ACC112 (cell line): ENCODE data around the gene FUT7.

Source experiments
- H2AFZ ChIP-seq: fragments of 200-600 bp; sonication (generic); one replicate; pipeline ENCODE4 v1.6.0; 2017; ENCODE audit warnings: antibody characterized with exemption, low read length; ENCODE audit not compliant: unreplicated experiment
- H3K27ac ChIP-seq: fragments of 200-600 bp; sonication (generic); 2 replicates; pipeline ENCODE4 v1.5.1; 2014; ENCODE audit warnings: low read depth, mild to moderate bottlenecking, antibody characterized with exemption, low read length, moderate library complexity
- H3K27me3 ChIP-seq: fragments of 200-600 bp; sonication (generic); 2 replicates; pipeline ENCODE4 v1.6.1; 2014; ENCODE audit warnings: mild to moderate bottlenecking, antibody characterized with exemption, low read length, moderate library complexity, mixed read lengths; ENCODE audit not compliant: insufficient read depth
- H3K36me3 ChIP-seq: fragments of 200-600 bp; sonication (generic); 2 replicates; pipeline ENCODE4 v1.6.1; 2016; ENCODE audit warnings: mild to moderate bottlenecking, antibody characterized with exemption, low read length, moderate library complexity, mixed read lengths; ENCODE audit not compliant: insufficient read depth
- H3K4me1 ChIP-seq: fragments of 200-600 bp; sonication (generic); one replicate; pipeline ENCODE4 v1.6.1; 2016; ENCODE audit warnings: low read length, mixed read lengths; ENCODE audit not compliant: insufficient read depth, unreplicated experiment, control insufficient read depth
- H3K4me3 ChIP-seq: fragments of 200-600 bp; sonication (generic); 2 replicates; pipeline ENCODE4 v1.5.1; 2014; ENCODE audit warnings: mild to moderate bottlenecking, low read depth, low read length
- H3K79me2 ChIP-seq: fragments of 200-600 bp; sonication (generic); one replicate; pipeline ENCODE4 v1.6.0; 2016; ENCODE audit warnings: low read length; ENCODE audit not compliant: control insufficient read depth, unreplicated experiment, insufficient read depth

FUT7 gene

DNA sequence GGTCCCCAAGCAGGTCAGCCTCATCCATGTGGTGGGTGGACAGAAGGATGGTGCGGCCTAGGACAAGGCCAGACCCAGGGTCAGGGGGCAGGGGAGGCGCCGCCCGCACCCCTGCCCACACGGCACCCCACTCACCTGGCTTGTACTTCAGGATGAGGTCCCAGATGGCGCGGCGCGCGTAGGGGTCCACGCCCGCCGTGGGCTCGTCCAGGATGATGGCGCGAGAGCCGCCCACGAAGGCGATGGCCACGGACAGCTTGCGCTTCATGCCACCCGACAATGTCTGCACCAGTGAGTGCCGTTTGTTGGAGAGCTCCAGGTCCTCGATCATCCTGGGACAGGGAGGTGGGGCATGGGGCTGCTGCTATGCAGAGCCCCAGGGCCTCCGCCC lies 16.4 kb downstream of the FUT7 start:
- no peak overlapping the region for H3K4me3 ChIP-seq
- H3K4me1 ChIP-seq = no peaks in the 10 kb centered on the region
- no peak overlapping the region for H2AFZ ChIP-seq
- peaks cover 43% of the 10 kb centered on the region; the same call in 1 of the 2 replicates for H3K36me3 ChIP-seq
- H3K27me3 ChIP-seq = no peaks in the 10 kb centered on the region
- H3K27ac ChIP-seq = no peak overlapping the region
- H3K79me2 ChIP-seq = no peaks in the 10 kb centered on the region

DNA sequence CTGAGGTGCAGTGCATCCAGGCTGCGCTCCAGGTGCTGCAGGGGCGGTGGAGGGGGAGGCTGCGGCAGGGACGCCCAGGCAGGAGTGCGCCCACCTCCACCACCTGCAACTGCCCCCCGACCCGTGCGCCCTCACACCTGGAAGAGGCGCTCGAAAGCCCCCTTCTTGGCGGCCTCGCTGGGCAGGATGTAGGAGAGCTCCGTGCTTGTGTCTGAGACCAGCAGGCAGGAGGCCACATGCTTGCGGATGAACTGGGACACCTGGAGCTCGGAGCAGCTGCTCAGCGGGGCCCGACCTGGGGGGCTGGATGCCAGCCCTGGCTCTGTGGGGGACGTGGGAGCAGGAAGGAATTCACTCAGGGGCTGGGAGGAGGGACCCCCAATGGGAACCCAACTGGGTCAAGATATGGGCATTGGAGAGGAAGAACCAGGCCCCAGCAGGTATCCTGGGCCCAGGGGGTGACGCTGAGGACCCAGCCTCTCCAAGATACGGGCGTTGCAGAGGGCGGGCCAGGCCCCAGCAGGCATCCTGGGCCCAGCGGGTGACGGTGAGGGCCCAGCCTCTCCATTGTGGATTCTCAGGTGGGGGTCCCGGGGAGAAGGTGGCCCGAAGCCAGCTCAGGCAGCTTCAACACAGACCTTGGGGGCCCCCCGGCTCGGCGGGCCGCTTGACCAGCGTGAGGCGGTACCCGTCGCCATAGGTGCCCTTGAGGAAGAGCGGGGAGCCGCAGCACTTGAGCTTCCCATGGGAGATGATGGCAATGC lies 16.9 kb downstream of the FUT7 start:
- no peaks in the 10 kb centered on the region for H3K79me2 ChIP-seq
- H3K4me1 ChIP-seq = no peaks in the 10 kb centered on the region
- H3K36me3 ChIP-seq = peaks cover 43% of the 10 kb centered on the region; the same call in 1 of the 2 replicates
- H3K27me3 ChIP-seq = no peaks in the 10 kb centered on the region
- no peak overlapping the region for H2AFZ ChIP-seq
- no peak overlapping the region for H3K27ac ChIP-seq
- H3K4me3 ChIP-seq = no peak overlapping the region

DNA sequence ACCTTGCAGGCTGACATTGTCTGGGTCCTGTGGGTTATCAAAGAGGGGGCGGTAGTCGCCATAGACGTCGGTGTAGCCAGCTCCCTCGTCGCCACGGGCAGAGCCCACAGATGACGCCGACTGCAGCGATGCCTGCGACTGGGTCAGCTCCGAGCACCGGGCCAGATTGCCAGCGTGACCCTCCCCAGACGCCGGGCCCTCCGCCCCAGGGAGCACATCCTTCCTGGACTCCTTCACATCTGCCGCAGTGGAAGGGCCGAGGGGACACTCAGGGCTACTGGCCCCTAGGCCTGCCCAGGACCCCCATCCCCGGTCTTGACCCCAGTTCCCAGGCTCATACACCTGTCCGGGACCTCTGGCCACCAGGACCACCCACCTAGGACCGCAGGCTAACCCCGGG lies 17.7 kb downstream of the FUT7 start:
- Histone ChIP-seq H3K27ac (no peak overlapping the region), H3K4me1 (no peaks in the 10 kb centered on the region), H3K36me3 (peaks cover 43% of the 10 kb centered on the region; the same call in 1 of the 2 replicates), H3K27me3 (no peaks in the 10 kb centered on the region), H3K79me2 (no peaks in the 10 kb centered on the region), H2AFZ (no peak overlapping the region), H3K4me3 (no peak overlapping the region)

DNA sequence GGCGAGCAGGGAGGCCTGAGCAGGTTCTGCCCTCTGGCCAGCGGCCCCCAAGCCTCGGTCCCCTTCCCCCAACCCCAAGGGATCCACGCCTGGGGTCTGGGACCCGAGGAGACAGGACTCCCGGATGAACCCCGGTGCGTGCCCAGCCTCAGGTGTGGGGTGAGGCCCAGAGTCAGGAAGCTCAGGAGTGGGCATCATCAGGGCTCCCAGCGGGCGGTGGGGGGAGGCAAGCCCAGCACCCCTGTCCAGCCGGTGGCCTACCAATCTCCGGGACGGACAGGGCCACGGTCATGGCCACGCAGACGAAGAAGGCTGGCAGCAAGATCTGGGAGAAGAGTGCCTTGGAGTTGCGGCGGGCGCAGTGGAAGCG lies 18.3 kb downstream of the FUT7 start:
- H3K79me2 ChIP-seq = no peaks in the 10 kb centered on the region
- peaks cover 43% of the 10 kb centered on the region; the same call in 1 of the 2 replicates for H3K36me3 ChIP-seq
- no peak overlapping the region for H2AFZ ChIP-seq
- H3K4me1 ChIP-seq = no peaks in the 10 kb centered on the region
- no peak overlapping the region for H3K27ac ChIP-seq
- H3K27me3 ChIP-seq = no peaks in the 10 kb centered on the region
- no peak overlapping the region for H3K4me3 ChIP-seq

DNA sequence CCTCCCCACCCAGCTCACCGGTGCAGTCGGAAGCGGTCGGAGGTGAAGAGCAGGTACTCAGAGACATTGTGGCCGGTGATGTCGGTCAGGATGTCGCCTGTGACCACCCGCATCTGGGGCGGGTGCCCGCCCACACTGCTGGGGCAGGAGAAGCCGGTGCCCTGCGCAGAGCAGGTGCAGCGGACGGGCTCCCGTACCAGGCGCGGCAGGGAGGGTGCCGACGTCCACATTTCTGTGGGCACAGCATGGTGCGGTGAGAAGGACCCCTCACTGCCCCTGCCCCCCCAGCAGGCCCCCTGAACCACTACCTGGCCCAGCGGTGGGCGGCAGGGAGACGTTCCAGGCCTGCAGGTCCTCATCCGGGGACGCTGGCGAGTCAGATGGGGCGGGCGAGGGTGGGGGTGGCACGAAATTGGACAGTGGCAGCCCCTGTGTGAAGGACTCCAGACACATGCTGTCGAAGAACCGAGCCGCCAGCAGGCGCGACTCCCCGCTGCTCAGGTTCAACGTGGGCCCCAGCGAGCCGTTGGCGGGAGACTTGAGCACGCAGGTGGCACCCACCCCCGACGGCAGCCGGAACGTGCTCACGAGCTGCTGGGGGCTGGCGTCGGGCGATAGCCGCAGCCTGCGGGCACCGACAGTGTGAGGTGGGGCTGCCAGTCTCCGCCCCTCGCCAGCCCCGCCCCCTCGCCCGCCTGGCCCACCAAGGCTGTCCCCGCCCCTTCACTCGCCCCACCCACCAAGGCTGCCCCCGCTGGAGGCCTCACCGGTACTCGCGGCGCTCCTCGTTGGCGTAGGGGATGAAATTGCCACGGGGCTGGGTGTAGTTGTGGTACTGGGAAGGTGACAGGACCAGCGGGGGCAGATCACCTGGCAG lies 19.0 kb downstream of the FUT7 start:
- Histone ChIP-seq H3K4me3 (no peak overlapping the region), H3K27ac (no peak overlapping the region), H3K79me2 (no peaks in the 10 kb centered on the region), H3K36me3 (peaks cover 41% of the 10 kb centered on the region; the same call in 1 of the 2 replicates), H2AFZ (no peak overlapping the region), H3K27me3 (no peaks in the 10 kb centered on the region), H3K4me1 (no peaks in the 10 kb centered on the region)

DNA sequence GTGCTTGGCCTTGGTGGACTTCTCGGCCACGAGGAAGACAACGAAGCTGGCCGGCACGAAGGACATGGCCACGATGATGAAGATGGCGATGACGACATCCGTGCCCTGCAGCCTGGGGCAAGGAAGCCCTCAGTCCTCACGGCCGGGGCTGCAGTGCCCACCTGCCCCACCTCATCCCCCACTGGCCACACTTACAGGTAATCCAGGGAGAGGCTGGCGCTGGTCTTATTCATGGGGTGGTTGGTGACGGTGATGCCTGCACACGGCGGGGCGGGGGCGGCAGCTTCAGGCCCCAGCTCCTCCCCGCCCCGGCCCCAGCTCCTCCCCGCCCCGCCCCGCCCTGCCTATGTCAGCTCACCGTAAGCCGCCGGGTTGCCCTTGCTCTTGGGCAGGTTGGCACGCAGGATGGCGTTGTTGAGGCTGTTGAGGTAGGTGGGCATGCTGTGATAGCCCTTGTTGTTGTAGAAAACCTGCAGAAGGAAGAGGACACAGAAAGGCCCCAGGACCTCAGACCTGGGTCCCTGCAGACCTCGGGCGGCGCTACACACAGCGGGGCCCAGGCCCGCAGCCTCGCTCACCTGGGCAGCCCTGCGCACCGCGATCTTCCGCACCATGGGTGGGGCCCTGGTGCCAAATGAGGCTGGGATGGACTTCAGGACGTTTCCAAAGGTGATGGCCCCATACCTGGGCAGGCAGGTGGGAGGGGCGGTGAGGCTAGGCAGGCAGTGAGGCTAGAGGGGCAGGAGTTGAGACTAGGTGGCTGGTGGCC lies 19.8 kb downstream of the FUT7 start:
- no peak overlapping the region for H2AFZ ChIP-seq
- no peaks in the 10 kb centered on the region for H3K4me1 ChIP-seq
- H3K79me2 ChIP-seq = no peaks in the 10 kb centered on the region
- H3K4me3 ChIP-seq = no peak overlapping the region
- no peak overlapping the region for H3K27ac ChIP-seq
- H3K27me3 ChIP-seq = no peaks in the 10 kb centered on the region
- peaks cover 33% of the 10 kb centered on the region; the same call in 1 of the 2 replicates for H3K36me3 ChIP-seq

DNA sequence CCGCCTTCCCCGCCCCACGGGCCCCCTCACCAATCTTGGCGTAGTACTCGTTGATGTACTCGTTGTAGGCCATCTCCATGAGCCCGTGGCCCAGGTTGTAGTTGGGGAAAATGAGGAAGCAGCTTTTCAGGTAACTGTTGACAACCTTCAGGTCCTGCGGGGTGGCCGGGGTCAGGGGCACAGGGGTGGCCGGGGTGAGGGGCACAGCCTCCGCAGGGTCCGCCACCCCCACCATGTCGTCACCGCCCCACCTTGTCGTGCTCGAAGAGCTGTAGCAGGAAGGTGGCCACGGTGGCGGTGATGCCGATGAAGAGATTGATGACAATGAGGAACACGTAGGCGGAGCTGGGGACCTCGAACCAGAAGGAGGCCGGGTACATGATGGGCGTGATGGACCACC lies 20.7 kb downstream of the FUT7 start:
- H3K27ac ChIP-seq = no peak overlapping the region
- peaks cover 24% of the 10 kb centered on the region; the same call in 1 of the 2 replicates for H3K36me3 ChIP-seq
- no peak overlapping the region for H2AFZ ChIP-seq
- H3K27me3 ChIP-seq = no peaks in the 10 kb centered on the region
- no peaks in the 10 kb centered on the region for H3K4me1 ChIP-seq
- no peak overlapping the region for H3K4me3 ChIP-seq
- no peaks in the 10 kb centered on the region for H3K79me2 ChIP-seq

DNA sequence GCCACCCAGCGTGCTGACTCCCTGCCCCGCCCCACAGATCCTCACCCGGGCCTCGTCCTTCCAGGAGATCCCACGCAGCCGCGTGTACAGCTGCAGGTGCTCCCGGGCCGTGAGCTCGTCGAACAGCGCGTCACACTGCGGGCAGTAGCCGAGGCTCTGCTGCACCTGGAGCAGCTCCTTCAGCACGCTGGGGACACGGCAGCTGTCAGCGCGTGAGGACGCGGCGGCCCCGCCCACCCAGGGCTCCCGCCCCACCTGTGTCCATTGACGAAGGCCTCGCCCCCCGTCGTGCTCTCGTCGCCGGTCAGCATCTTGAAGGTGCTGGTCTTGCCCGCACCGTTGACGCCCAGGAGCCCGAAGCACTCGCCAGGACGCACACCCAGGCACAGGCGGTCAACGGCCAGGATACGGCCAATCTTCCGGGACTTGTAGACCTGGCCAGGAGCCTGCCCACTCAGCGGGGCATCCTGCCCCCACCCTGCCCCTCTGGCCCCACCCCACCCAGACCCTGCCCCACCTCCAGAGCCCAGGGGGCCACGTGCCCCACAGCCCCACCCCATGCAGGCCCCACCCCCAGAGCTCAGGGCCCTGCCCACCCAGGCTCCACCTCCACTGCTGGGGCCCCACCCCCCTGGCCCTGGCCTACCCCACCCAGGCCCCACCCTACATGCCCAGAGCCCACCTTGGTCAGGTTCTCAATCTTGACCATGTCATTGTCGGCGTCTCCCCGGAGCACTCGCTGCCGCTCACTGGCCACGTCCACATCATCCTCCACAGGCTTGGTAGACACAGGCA lies 21.8 kb downstream of the FUT7 start:
- H3K79me2 ChIP-seq = no peaks in the 10 kb centered on the region
- H3K27ac ChIP-seq = no peak overlapping the region
- H2AFZ ChIP-seq = no peak overlapping the region
- peaks cover 15% of the 10 kb centered on the region; the same call in 1 of the 2 replicates for H3K36me3 ChIP-seq
- H3K4me3 ChIP-seq = no peak overlapping the region
- no peaks in the 10 kb centered on the region for H3K4me1 ChIP-seq
- no peaks in the 10 kb centered on the region for H3K27me3 ChIP-seq

DNA sequence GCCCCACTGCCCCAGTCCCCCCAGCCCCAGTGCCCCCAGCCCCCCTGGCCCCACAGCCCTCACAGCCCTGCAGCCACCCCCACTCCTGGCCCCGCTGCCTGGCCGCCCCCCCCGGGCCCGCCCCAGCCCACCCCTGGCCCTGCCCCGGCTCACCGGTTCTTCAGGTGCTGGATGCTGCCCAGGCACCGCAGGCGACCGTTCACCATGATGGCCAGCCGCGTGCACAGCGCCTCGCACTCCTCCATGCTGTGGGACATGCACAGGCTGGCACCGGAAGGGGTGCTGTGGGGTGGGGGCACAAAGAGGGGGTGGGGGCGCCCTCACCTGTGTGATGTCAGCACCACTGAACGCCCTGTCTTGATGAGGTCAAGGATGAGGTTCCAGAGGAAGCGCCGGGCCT lies 22.7 kb downstream of the FUT7 start:
- Histone ChIP-seq H3K4me1 (no peaks in the 10 kb centered on the region), H3K27me3 (no peaks in the 10 kb centered on the region), H3K79me2 (no peaks in the 10 kb centered on the region), H3K27ac (no peak overlapping the region), H3K4me3 (no peak overlapping the region), H2AFZ (no peak overlapping the region), H3K36me3 (peaks cover 6% of the 10 kb centered on the region; the same call in 1 of the 2 replicates)

DNA sequence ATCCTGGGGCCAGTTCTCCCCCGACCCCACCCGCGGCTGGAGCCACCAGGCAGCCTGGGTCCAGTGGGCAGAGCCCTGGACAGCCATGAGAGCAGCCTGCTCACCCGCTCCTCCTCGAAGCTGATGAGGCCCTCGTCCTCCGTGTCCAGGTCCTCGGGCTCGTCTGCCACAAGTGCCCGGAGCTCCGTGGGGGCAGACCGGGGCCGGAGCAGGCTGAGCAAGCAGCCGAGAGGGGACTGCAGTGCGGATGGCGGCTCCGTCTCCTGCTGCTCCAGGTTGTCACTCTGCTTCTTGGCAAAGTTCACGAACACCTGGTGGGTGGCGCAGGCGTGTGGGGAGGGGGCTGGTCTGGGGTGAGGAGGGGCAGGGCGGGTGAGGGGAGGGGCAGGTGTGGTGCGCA lies 23.6 kb downstream of the FUT7 start:
- H3K4me3 ChIP-seq = no peak overlapping the region
- H2AFZ ChIP-seq = no peak overlapping the region
- peaks cover under 1% of the 10 kb centered on the region; the same call in 1 of the 2 replicates for H3K36me3 ChIP-seq
- H3K27ac ChIP-seq = no peak overlapping the region
- no peaks in the 10 kb centered on the region for H3K27me3 ChIP-seq
- no peaks in the 10 kb centered on the region for H3K4me1 ChIP-seq
- H3K79me2 ChIP-seq = no peaks in the 10 kb centered on the region
